WTC11 (cell line): ENCODE measurements around the gene MAN1B1. TPM values are rescaled to one million over a fixed set of nuclear protein-coding genes. Genes with fewer than 3 reads are reported as not detected.
A peak's percentile ranks its signal among the peaks of the same experiment; 100 is the strongest.

ENCODE experiments used
- ATAC-seq: fragments of 200-7000 bp; cut with Tn5 transposase; 2 replicates; pipeline ENCODE4 v1.10.0; 2021; ENCODE audit warnings: mild to moderate bottlenecking, moderate library complexity
- CTCF ChIA-PET: fragments of 300-600 bp; sonication (Branson Sonifier 250); formaldehyde crosslinking; loops from one replicate; lab custom pipeline; 2021; ENCODE audit warnings: antibody characterized with exemption; lab: Charles Lee
- POLR2A ChIA-PET: fragments of 350-600 bp; sonication (Branson Sonifier 250); formaldehyde crosslinking; loops from one replicate; lab custom pipeline; 2021; ENCODE audit warnings: antibody characterized with exemption; lab: Charles Lee
- DNase-seq: peaks from one replicate; pipeline ENCODE4 v3.0.0; 2021; ENCODE audit warnings: low spot score
- H3K27ac Mint-ChIP-seq: 2 replicates; pipeline ENCODE4 v1.8.0; 2021; ENCODE audit warnings: mixed read lengths
- H3K27me3 Mint-ChIP-seq: 2 replicates; pipeline ENCODE4 v1.8.0; 2021; ENCODE audit warnings: low read depth, mild to moderate bottlenecking, moderate library complexity, mixed read lengths
- H3K36me3 Mint-ChIP-seq: 2 replicates; pipeline ENCODE4 v1.8.0; 2021; ENCODE audit warnings: mixed read lengths
- H3K4me1 Mint-ChIP-seq: 2 replicates; pipeline ENCODE4 v1.8.0; 2022; ENCODE audit warnings: mixed read lengths
- H3K4me3 Mint-ChIP-seq: 2 replicates; pipeline ENCODE4 v1.8.0; 2021; ENCODE audit warnings: mild to moderate bottlenecking, moderate library complexity, mixed read lengths
- H3K9me3 Mint-ChIP-seq: 2 replicates; pipeline ENCODE4 v1.8.0; 2021; ENCODE audit warnings: mixed read lengths
- AFF4 ChIP-seq: sonication (generic); formaldehyde crosslinking; IDR thresholded peaks from 2 replicates; pipeline ENCODE4 v1.8.1; 2023; ENCODE audit warnings: mild to moderate bottlenecking, missing genetic modification reagents, borderline replicate concordance
- ARID4B ChIP-seq: sonication (generic); formaldehyde crosslinking; IDR thresholded peaks from 2 replicates; pipeline ENCODE4 v1.8.0; 2023; ENCODE audit warnings: missing genetic modification reagents, mild to moderate bottlenecking, borderline replicate concordance
- ATF1 ChIP-seq: sonication (generic); formaldehyde crosslinking; IDR thresholded peaks from 2 replicates; pipeline ENCODE4 v1.8.1; 2023; ENCODE audit warnings: mild to moderate bottlenecking, moderate library complexity, missing genetic modification reagents
- CDX4 ChIP-seq: fragments of 250-450 bp; sonication (Bioruptor Pico); IDR thresholded peaks from 2 replicates; pipeline ENCODE4 v1.9.0; 2021; ENCODE audit warnings: moderate library complexity, mild to moderate bottlenecking, inconsistent platforms, borderline replicate concordance
- E2F4 ChIP-seq: sonication (generic); formaldehyde crosslinking; IDR thresholded peaks from 2 replicates; pipeline ENCODE4 v1.8.1; 2022; ENCODE audit warnings: low read depth, mild to moderate bottlenecking, moderate library complexity, missing genetic modification reagents, borderline replicate concordance
- E2F5 ChIP-seq: sonication (generic); formaldehyde crosslinking; IDR thresholded peaks from 2 replicates; pipeline ENCODE4 v1.8.1; 2022; ENCODE audit warnings: mild to moderate bottlenecking, moderate library complexity, missing genetic modification reagents
- ELF4 ChIP-seq: sonication (generic); formaldehyde crosslinking; IDR thresholded peaks from 2 replicates; pipeline ENCODE4 v1.8.1; 2022; ENCODE audit warnings: low read depth, mild to moderate bottlenecking, moderate library complexity, missing genetic modification reagents
- ESRRA ChIP-seq: sonication (generic); formaldehyde crosslinking; IDR thresholded peaks from 2 replicates; pipeline ENCODE4 v1.8.1; 2022; ENCODE audit warnings: mild to moderate bottlenecking, missing genetic modification reagents, borderline replicate concordance
- FOXK1 ChIP-seq: sonication (generic); formaldehyde crosslinking; IDR thresholded peaks from 2 replicates; pipeline ENCODE4 v1.8.0; 2022; ENCODE audit warnings: mild to moderate bottlenecking, moderate library complexity, missing genetic modification reagents
- IRF2 ChIP-seq: sonication (generic); formaldehyde crosslinking; IDR thresholded peaks from 2 replicates; pipeline ENCODE4 v1.8.0; 2022; ENCODE audit warnings: low read depth, missing genetic modification reagents, borderline replicate concordance
- KAT7 ChIP-seq: sonication (generic); formaldehyde crosslinking; IDR thresholded peaks from 2 replicates; pipeline ENCODE4 v1.8.1; 2023; ENCODE audit warnings: missing genetic modification reagents, mild to moderate bottlenecking, borderline replicate concordance
- MYBL2 ChIP-seq: sonication (generic); formaldehyde crosslinking; IDR thresholded peaks from 2 replicates; pipeline ENCODE4 v1.8.1; 2023; ENCODE audit warnings: mild to moderate bottlenecking, moderate library complexity, missing genetic modification reagents
- OVOL2 ChIP-seq: fragments of 250-450 bp; sonication (Bioruptor Pico); IDR thresholded peaks from 2 replicates; pipeline ENCODE4 v1.9.0; 2021; ENCODE audit warnings: mild to moderate bottlenecking, borderline replicate concordance
- SP1 ChIP-seq: sonication (generic); formaldehyde crosslinking; conservative IDR thresholded peaks from 2 replicates; pipeline ENCODE4 v1.8.1; 2022; ENCODE audit warnings: missing genetic modification reagents
- TCF7 ChIP-seq: sonication (generic); formaldehyde crosslinking; IDR thresholded peaks from 2 replicates; pipeline ENCODE4 v1.8.0; 2022; ENCODE audit warnings: mild to moderate bottlenecking, low read depth, missing genetic modification reagents, moderate library complexity
- TEAD1 ChIP-seq: sonication (generic); formaldehyde crosslinking; IDR thresholded peaks from 2 replicates; pipeline ENCODE4 v1.8.0; 2022; ENCODE audit warnings: mild to moderate bottlenecking, missing genetic modification reagents
- TP53 ChIP-seq: sonication (generic); formaldehyde crosslinking; IDR thresholded peaks from 2 replicates; pipeline ENCODE4 v1.8.1; 2023; ENCODE audit warnings: mild to moderate bottlenecking, missing genetic modification reagents
- ZNF232 ChIP-seq: sonication (generic); formaldehyde crosslinking; IDR thresholded peaks from 2 replicates; pipeline ENCODE4 v1.8.0; 2022; ENCODE audit warnings: mild to moderate bottlenecking, missing genetic modification reagents
- ZNF263 ChIP-seq: sonication (generic); formaldehyde crosslinking; IDR thresholded peaks from 2 replicates; pipeline ENCODE4 v1.8.1; 2022; ENCODE audit warnings: low read depth, mild to moderate bottlenecking, moderate library complexity, missing genetic modification reagents
- ZNF423 ChIP-seq: fragments of 250-450 bp; sonication (Bioruptor Pico); IDR thresholded peaks from 2 replicates; pipeline ENCODE4 v2.1.2; 2022; ENCODE audit warnings: mild to moderate bottlenecking, moderate library complexity
- ZNF425 ChIP-seq: fragments of 250-450 bp; sonication (Bioruptor Pico); conservative IDR thresholded peaks from 2 replicates; pipeline ENCODE4 v1.9.0; 2021; ENCODE audit warnings: mild to moderate bottlenecking
- total RNA-seq: library from RNA; stranded (reverse); gene quantifications from 3 replicates; pipeline ENCODE4 v1.2.3, GENCODE V29; 2021

MAN1B1 gene
- total RNA-seq, 1 experiment from 2014 or later: 57.1 TPM

- no peaks in the 10 kb centered on the region for H3K9me3 Mint-ChIP-seq
- H3K27me3 Mint-ChIP-seq: peaks cover 75% of the 10 kb centered on the region
- no peak within 1 kb of the TSS for H3K27ac Mint-ChIP-seq
- peak within 1 kb of the TSS; percentile 55 for H3K4me3 Mint-ChIP-seq
- ATAC-seq (peak; percentile 25), DNase-seq (peak; percentile 55)
- CTCF ChIA-PET: interaction anchor here (0.5 to 2.9 kb wide), 22 partner anchors 9 to 117 kb away, joined by 3 to 17 read pairs (median 5); partner anchors contain the start of genes ANAPC2, MAN1B1, NPDC1 and RNF208
- H3K4me1 Mint-ChIP-seq: peaks cover 6% of the 10 kb centered on the region; the same call in 1 of the 2 replicates
- H3K36me3 Mint-ChIP-seq: no peaks in the 10 kb centered on the region
- POLR2A ChIA-PET: interaction anchor here (1.4 to 1.5 kb wide), 2 partner anchors 9 to 102 kb away, joined by 4 to 8 read pairs; no protein-coding TSS in a partner anchor
- TF ChIP-seq ESRRA (CRISPR knock-in tag): peak; percentile 79; the same call in 1 of the 2 replicates
- TF ChIP-seq TCF7 (CRISPR knock-in tag): peak; percentile 95
- peak; percentile 78; the same call in 1 of the 2 replicates for TF ChIP-seq ARID4B (CRISPR knock-in tag)
- peak; percentile 60; the same call in 1 of the 2 replicates for TF ChIP-seq E2F5 (CRISPR knock-in tag)
- TF ChIP-seq OVOL2 (CRISPR knock-in tag): no peak
- TF ChIP-seq MYBL2 (CRISPR knock-in tag): 0 out of 2 replicates have a peak, but pooled peaks have one; percentile 65
- no peak for TF ChIP-seq CDX4 (CRISPR knock-in tag)
- TF ChIP-seq ZNF263: no peak
- 0 out of 2 replicates have a peak, but pooled peaks have one; percentile 53 for TF ChIP-seq ELF4 (CRISPR knock-in tag)
- peak; percentile 88 for TF ChIP-seq E2F4 (CRISPR knock-in tag)
- TF ChIP-seq ZNF425 (CRISPR knock-in tag): no peak
- TF ChIP-seq FOXK1: peak; percentile 76; the same call in 1 of the 2 replicates
- TF ChIP-seq IRF2 (CRISPR knock-in tag): peak; percentile 38; the same call in 1 of the 2 replicates
- TF ChIP-seq ZNF423 (CRISPR knock-in tag): peak; percentile 48; the same call in 1 of the 2 replicates
- TF ChIP-seq ATF1 (CRISPR knock-in tag): peak; percentile 69; the same call in 1 of the 2 replicates
- no peak for TF ChIP-seq AFF4 (CRISPR knock-in tag)
- 0 out of 2 replicates have a peak, but pooled peaks have one; percentile 77 for TF ChIP-seq KAT7 (CRISPR knock-in tag)
- peak; percentile 73; the same call in 1 of the 2 replicates for TF ChIP-seq TEAD1
- peak; percentile 91 for TF ChIP-seq TP53 (CRISPR knock-in tag)
- no peak for TF ChIP-seq ZNF232 (CRISPR knock-in tag)
- peak; percentile 68 for TF ChIP-seq SP1 (CRISPR knock-in tag)
Observed at GRCh38 chr9:137138722-137139467, 52.1 kb downstream of the MAN1B1 start, which contains the start of gene GRIN1. Gene GRIN1, plus strand, starts transcription at chr9:137139154. Its CDS starts 333 bp downstream, at chr9:137139487.
